Spleen (tissue), 13 donors: ENCODE measurements around the gene ALKBH7. TPM values are rescaled to one million over a fixed set of nuclear protein-coding genes. Genes with fewer than 3 reads are reported as not detected.

Experiments used
- DNase-seq: peaks from one replicate; pipeline ENCODE4 v3.0.0-alpha.2; 2020
- H3K27ac ChIP-seq, 8 donors: fragments of 200-600 bp; sonication (generic) in 7 of 8; 1 replicate in 4 of 8; 2 replicates in 4 of 8; pipeline versions ENCODE4 v1.5.0 to v1.8.0; 2016 to 2021; ENCODE audit warnings: inconsistent platforms in 4 of 8, mild to moderate bottlenecking in 4 of 8, moderate library complexity in 1 of 8
- H3K27me3 ChIP-seq, 7 donors: fragments of 200-600 bp; sonication (generic) in 6 of 7; replicated peaks in 1 of 7; 1 replicate in 4 of 7; 2 replicates in 3 of 7; pipeline versions ENCODE4 v1.5.0 to v1.8.0; 2016 to 2021; ENCODE audit warnings: inconsistent platforms in 3 of 7, mild to moderate bottlenecking in 1 of 7
- H3K36me3 ChIP-seq, 6 donors: fragments of 200-600 bp; sonication (generic) in 5 of 6; 1 replicate in 4 of 6; 2 replicates in 2 of 6; pipeline versions ENCODE4 v1.5.0 to v1.8.0; 2016 to 2021; ENCODE audit warnings: inconsistent platforms in 2 of 6
- H3K4me1 ChIP-seq, 6 donors: fragments of 200-600 bp; sonication (generic) in 5 of 6; 1 replicate in 3 of 6; 2 replicates in 3 of 6; pipeline versions ENCODE4 v1.5.0 to v1.8.0; 2016 to 2021; ENCODE audit warnings: inconsistent platforms in 3 of 6
- H3K4me3 ChIP-seq, 8 donors: fragments of 200-600 bp; sonication (generic) in 7 of 8; 1 replicate in 4 of 8; 2 replicates in 4 of 8; pipeline versions ENCODE4 v1.5.0 to v1.8.0; 2016 to 2021; ENCODE audit warnings: inconsistent platforms in 4 of 8, mild to moderate bottlenecking in 4 of 8, moderate library complexity in 2 of 8
- H3K9me3 ChIP-seq, 8 donors: fragments of 200-600 bp; sonication (generic) in 7 of 8; 1 replicate in 4 of 8; 2 replicates in 4 of 8; pipeline versions ENCODE4 v1.5.0 to v1.8.0; 2016 to 2021; ENCODE audit warnings: inconsistent platforms in 4 of 8
- POLR2A ChIP-seq, 3 donors: fragments of 450-650 bp; IDR thresholded peaks; one replicate each; pipeline ENCODE4 v1.5.1; 2017; ENCODE audit warnings: antibody characterized with exemption in 3 of 3, mild to moderate bottlenecking in 1 of 3
- POLR2AphosphoS5 ChIP-seq, 3 donors: sonication (generic); formaldehyde crosslinking; IDR thresholded peaks; one replicate each; pipeline ENCODE4 v1.5.1; 2017; ENCODE audit warnings: antibody characterized with exemption in 3 of 3
- WGBS, 5 donors: extraction: QIAGEN DNeasy Blood & Tissue Kit in 3 of 5; methylation state at CpG; one replicate each; pipeline versions ENCODE4 v1.1.5 to v1.1.7; 2013 to 2018; 5-methylcytosine and 5-hydroxymethylcytosine counted together
- intact Hi-C: fragments of 100-400 bp; cut with DNase I; formaldehyde crosslinking; loops from one replicate; pipeline ENCODE4 v1.15.0; 2023; ENCODE audit warnings: low total_unique reads
- long read RNA-seq, 2 donors: transcript quantifications; one replicate each; lab custom pipeline, GENCODE V29; 2026
- polyA plus RNA-seq, 3 donors: library from polyadenylated mRNA; stranded (reverse); fragments of 200-250 nt; gene quantifications; one replicate each; pipeline ENCODE4 v1.2.1, GENCODE V29; 2013
- total RNA-seq, 7 donors: library from RNA; depleted of rRNA in 3 of 7; stranded (reverse); fragments of >200 nt in 3 of 7; fragmentation: NEBNext Ultra II Directional in 4 of 7; extraction: Animal tissue kit (Norgen Biotek cat#: 25700) in 4 of 7; gene quantifications; one replicate each; pipeline versions ENCODE4 v1.1.0 to v1.2.1, GENCODE V29; 2016 to 2021
- TF ChIP-seq, protein P1 (sequence below), 11 experiments: fragments of 200-600 bp in 7 of 11; fragments of 450-650 bp in 4 of 11; sonication (generic) in 4 of 11; IDR thresholded peaks in 8 of 11; conservative IDR thresholded peaks in 3 of 11; 1 replicate in 7 of 11; 2 replicates in 4 of 11; pipeline versions ENCODE4 v1.4.0 to v1.8.0; 2016 to 2021; ENCODE audit warnings: antibody characterized with exemption in 11 of 11, inconsistent platforms in 4 of 11, mild to moderate bottlenecking in 1 of 11
- donor health status: healthy with polysubstance abuse.
- donor health status: DM: no; HTN: no; CAD: no; lungs with moderate emphysema.
- donor health status: DM: no; HTN: no; CAD: no.
- donor health status: Bipolar disorder and iron deficiency.
- donor health status: healthy.
- donor health status: DM: no; HTN: no; CAD: no.
- donor health status: DM: yes; HTN: yes; CAD: no.

The ALKBH7 gene
- total RNA-seq (10 to 100 TPM; 35.5 to 50.6 (median 42.5) TPM), polyA plus RNA-seq (10 to 100 TPM; 64.6 to 80.3 (median 68.3) TPM)
- long read RNA-seq, donor 1, transcript ALKBH7-201 (4 exons, 1,332 nt): major isoform, 64 of 72 reads
- long read RNA-seq, donor 1, partial matches to known transcripts: 6 of 72 reads
- long read RNA-seq, donor 1, other reads (novel, unspliced or antisense): 0 of 72 reads
- long read RNA-seq, donor 2, transcript ALKBH7-201 (4 exons, 1,332 nt): major isoform, 60 of 69 reads
- long read RNA-seq, donor 2, partial matches to known transcripts: 5 of 69 reads
- long read RNA-seq, donor 2, other reads (novel, unspliced or antisense): 0 of 69 reads

DNA sequence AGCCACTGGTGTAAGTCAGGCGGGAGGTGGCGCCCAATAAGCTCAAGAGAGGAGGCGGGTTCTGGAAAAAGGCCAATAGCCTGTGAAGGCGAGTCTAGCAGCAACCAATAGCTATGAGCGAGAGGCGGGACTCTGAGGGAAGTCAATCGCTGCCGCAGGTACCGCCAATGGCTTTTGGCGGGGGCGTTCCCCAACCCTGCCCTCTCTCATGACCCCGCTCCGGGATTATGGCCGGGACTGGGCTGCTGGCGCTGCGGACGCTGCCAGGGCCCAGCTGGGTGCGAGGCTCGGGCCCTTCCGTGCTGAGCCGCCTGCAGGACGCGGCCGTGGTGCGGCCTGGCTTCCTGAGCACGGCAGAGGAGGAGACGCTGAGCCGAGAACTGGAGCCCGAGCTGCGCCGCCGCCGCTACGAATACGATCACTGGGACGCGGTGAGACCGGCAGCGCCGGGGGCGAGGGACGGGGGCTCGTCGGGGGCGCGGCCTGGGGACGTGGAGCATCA lies at the start of gene ALKBH7:
TSS of gene ALKBH7 (plus strand) at position 201 of the 502 bp plus-strand sequence. CDS start at position 228, 27 bp downstream.
- TF ChIP-seq POLR2A (IDR thresholded peaks at IDR 0.05): peak in 1 of 3 donors; percentile 8
- peak; percentile 81 to 91 (median 87) for TF ChIP-seq POLR2AphosphoS5 (IDR thresholded peaks at IDR 0.05)
- TF ChIP-seq, protein P1, sequence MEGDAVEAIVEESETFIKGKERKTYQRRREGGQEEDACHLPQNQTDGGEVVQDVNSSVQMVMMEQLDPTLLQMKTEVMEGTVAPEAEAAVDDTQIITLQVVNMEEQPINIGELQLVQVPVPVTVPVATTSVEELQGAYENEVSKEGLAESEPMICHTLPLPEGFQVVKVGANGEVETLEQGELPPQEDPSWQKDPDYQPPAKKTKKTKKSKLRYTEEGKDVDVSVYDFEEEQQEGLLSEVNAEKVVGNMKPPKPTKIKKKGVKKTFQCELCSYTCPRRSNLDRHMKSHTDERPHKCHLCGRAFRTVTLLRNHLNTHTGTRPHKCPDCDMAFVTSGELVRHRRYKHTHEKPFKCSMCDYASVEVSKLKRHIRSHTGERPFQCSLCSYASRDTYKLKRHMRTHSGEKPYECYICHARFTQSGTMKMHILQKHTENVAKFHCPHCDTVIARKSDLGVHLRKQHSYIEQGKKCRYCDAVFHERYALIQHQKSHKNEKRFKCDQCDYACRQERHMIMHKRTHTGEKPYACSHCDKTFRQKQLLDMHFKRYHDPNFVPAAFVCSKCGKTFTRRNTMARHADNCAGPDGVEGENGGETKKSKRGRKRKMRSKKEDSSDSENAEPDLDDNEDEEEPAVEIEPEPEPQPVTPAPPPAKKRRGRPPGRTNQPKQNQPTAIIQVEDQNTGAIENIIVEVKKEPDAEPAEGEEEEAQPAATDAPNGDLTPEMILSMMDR (IDR thresholded peaks at IDR 0.05 in 8 of 11, conservative IDR thresholded peaks at IDR 0.05 in 3 of 11): peak in 4 of 11 experiments; percentile 13 to 35 (median 18)
- Histone ChIP-seq H3K9me3 (no peaks in the 10 kb centered on the region), H3K27me3 (no peaks in the 10 kb centered on the region), H3K27ac (peak within 1 kb of the TSS; percentile 92 to 100 (median 99)), H3K4me3 (peak within 1 kb of the TSS; percentile 71 to 99 (median 90)), H3K36me3 (peaks cover 0 to 37% (median 19%) of the 10 kb centered on the region in 6 donors), H3K4me1 (peaks cover 5 to 20% (median 15%) of the 10 kb centered on the region in 6 donors)
- intact Hi-C loops: no loop called here
- 0 to 2% (median 1%) methylated on average over 26 to 47 of the region's 47 CpGs for WGBS, 5 donors
- DNase-seq: peak; percentile 98

- WGBS, 5 donors: 42 to 61% (median 49%) methylated on average over 4 of the region's 4 CpGs
- TF ChIP-seq, protein P1 (IDR thresholded peaks at IDR 0.05 in 8 of 11, conservative IDR thresholded peaks at IDR 0.05 in 3 of 11): no peak
- TF ChIP-seq POLR2A (IDR thresholded peaks at IDR 0.05) (no peak), POLR2AphosphoS5 (IDR thresholded peaks at IDR 0.05) (no peak)
- intact Hi-C loops: no loop called here
Observed at GRCh38 chr19:6324757-6325156, 47.8 kb upstream of the ALKBH7 start.

DNA sequence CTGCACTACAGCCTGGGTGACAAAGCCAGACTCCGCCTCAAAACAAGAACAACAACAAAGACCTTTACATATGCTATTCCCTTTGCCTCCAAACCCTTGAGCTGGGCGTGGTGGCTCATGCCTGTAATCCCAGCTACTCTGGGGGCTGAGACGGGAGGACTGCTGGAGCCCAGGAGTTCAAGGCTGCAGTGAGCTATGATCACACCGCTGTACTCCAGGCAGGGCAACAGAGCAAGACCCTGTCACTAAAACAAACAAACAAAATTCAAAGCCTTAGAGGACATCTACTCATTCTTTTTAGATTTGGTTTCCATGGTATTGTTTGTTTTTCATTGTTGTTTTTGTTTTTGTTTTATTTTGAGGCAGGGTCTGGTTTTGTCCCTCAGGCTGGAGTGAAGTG lies 47.0 kb upstream of the ALKBH7 start:
- no peaks in the 10 kb centered on the region for H3K36me3 ChIP-seq
- no peak for DNase-seq

More at GRCh38 chr19:6324757-6325156, 47.8 kb upstream of the ALKBH7 start:
- no peak overlapping the region for H3K27ac ChIP-seq
- no peaks in the 10 kb centered on the region for H3K4me1 ChIP-seq
- no peaks in the 10 kb centered on the region for H3K9me3 ChIP-seq
- no peaks in the 10 kb centered on the region for H3K36me3 ChIP-seq
- H3K27me3 ChIP-seq: peaks cover 0 to 16% (median 3%) of the 10 kb centered on the region in 7 donors
- H3K4me3 ChIP-seq: no peak overlapping the region
- DNase-seq: no peak

More for the DNA sequence above, 47.0 kb upstream of the ALKBH7 start:
- intact Hi-C loops: no loop called here
- 64 to 85% (median 75%) methylated on average over 4 of the region's 4 CpGs for WGBS, 5 donors
- Histone ChIP-seq H3K9me3 (no peaks in the 10 kb centered on the region), H3K27ac (no peak overlapping the region), H3K4me3 (no peak overlapping the region), H3K27me3 (peaks cover 0 to 11% (median 0%) of the 10 kb centered on the region in 7 donors), H3K4me1 (no peaks in the 10 kb centered on the region)
- TF ChIP-seq, protein P1 (IDR thresholded peaks at IDR 0.05 in 8 of 11, conservative IDR thresholded peaks at IDR 0.05 in 3 of 11): no peak
- TF ChIP-seq POLR2A (IDR thresholded peaks at IDR 0.05): no peak
- TF ChIP-seq POLR2AphosphoS5 (IDR thresholded peaks at IDR 0.05): no peak
